H1 (cell line): Measurements from ENCODE around the gene ELP4. TPM values are rescaled to one million over a fixed set of nuclear protein-coding genes. Genes with fewer than 3 reads are reported as not detected.

ENCODE experiments used
- CTCF ChIA-PET: fragments of 300-600 bp; sonication (Branson Sonifier 250); formaldehyde crosslinking; loops from one replicate; lab custom pipeline; 2021; ENCODE audit not compliant: partially characterized antibody; lab: Charles Lee
- POLR2A ChIA-PET: fragments of 300-600 bp; sonication (Branson Sonifier 250); formaldehyde crosslinking; loops from one replicate; lab custom pipeline; 2021; ENCODE audit warnings: inconsistent platforms; ENCODE audit not compliant: partially characterized antibody; lab: Charles Lee
- DNase-seq, 2 experiments: peaks; one replicate each; pipeline versions ENCODE4 v3.0.0 to v3.0.0-alpha.2; 2010 to 2022; ENCODE audit warnings: low spot score in 2 of 2, low read depth in 1 of 2, mixed read lengths in 1 of 2
- FAIRE-seq: peaks from 2 replicates; lab custom pipeline; 2011; peaks lifted over from hg19 to GRCh38; lab: Jason Lieb, UNC
- H2AFZ ChIP-seq: 2 replicates; pipeline ENCODE4 v1.8.1; 2012; ENCODE audit warnings: low read length, inconsistent platforms
- H2AK5ac ChIP-seq: 2 replicates; pipeline ENCODE4 v1.6.1; 2013; ENCODE audit warnings: low read depth, low read length
- H2BK120ac ChIP-seq: replicated peaks from 2 replicates; pipeline ENCODE3; 2013; ENCODE audit warnings: low read depth, low read length, inconsistent platforms
- H2BK12ac ChIP-seq: 2 replicates; pipeline ENCODE4 v1.6.1; 2013; ENCODE audit warnings: low read depth, low read length
- H2BK15ac ChIP-seq: 2 replicates; pipeline ENCODE4 v1.6.1; 2013; ENCODE audit warnings: low read length
- H2BK20ac ChIP-seq: 2 replicates; pipeline ENCODE4 v1.6.1; 2013; ENCODE audit warnings: low read length
- H2BK5ac ChIP-seq: 2 replicates; pipeline ENCODE4 v1.6.1; 2013; ENCODE audit warnings: low read depth, low read length
- H3K14ac ChIP-seq: 2 replicates; pipeline ENCODE4 v1.6.1; 2013; ENCODE audit warnings: inconsistent platforms; ENCODE audit not compliant: insufficient read length
- H3K18ac ChIP-seq: 2 replicates; pipeline ENCODE4 v1.6.1; 2013; ENCODE audit warnings: low read length; ENCODE audit errors: extremely low read depth
- H3K23ac ChIP-seq: 2 replicates; pipeline ENCODE4 v1.6.1; 2013; ENCODE audit warnings: inconsistent platforms; ENCODE audit not compliant: insufficient read length
- H3K23me2 ChIP-seq: 2 replicates; pipeline ENCODE4 v1.6.1; 2013; ENCODE audit warnings: low read depth, low read length
- H3K27ac ChIP-seq: 2 replicates; pipeline ENCODE4 v1.6.1; 2011; ENCODE audit warnings: low read depth, low read length, inconsistent platforms
- H3K27me3 ChIP-seq, 4 experiments: replicated peaks in 1 of 4; 1 replicate in 1 of 4; 2 replicates in 3 of 4; pipeline versions ENCODE4 v1.6.1 to v1.8.1; 2011 to 2013; ENCODE audit warnings: low read length in 3 of 4, mild to moderate bottlenecking in 3 of 4, inconsistent platforms in 2 of 4, mixed read lengths in 2 of 4, moderate library complexity in 1 of 4; ENCODE audit not compliant: control insufficient read depth in 3 of 4, insufficient read depth in 3 of 4; ENCODE audit errors: extremely low read depth in 1 of 4
- H3K36me3 ChIP-seq, 4 experiments: 2 replicates each; pipeline versions ENCODE4 v1.6.1 to v1.8.1; 2011 to 2013; ENCODE audit warnings: mild to moderate bottlenecking in 4 of 4, low read length in 3 of 4, moderate library complexity in 2 of 4, control low read depth in 1 of 4, inconsistent platforms in 1 of 4; ENCODE audit not compliant: insufficient read depth in 4 of 4, control insufficient read depth in 2 of 4
- H3K4ac ChIP-seq: replicated peaks from 2 replicates; pipeline ENCODE3; 2013; ENCODE audit warnings: low read length, low read depth, mixed read lengths, inconsistent platforms; ENCODE audit not compliant: insufficient read length
- H3K4me1 ChIP-seq, 4 experiments: replicated peaks in 1 of 4; 1 replicate in 1 of 4; 2 replicates in 3 of 4; pipeline versions ENCODE4 v1.6.1 to v1.8.1; 2011 to 2013; ENCODE audit warnings: low read length in 3 of 4, inconsistent platforms in 2 of 4, mixed read lengths in 1 of 4; ENCODE audit not compliant: insufficient read depth in 4 of 4, control insufficient read depth in 3 of 4
- H3K4me2 ChIP-seq, 2 experiments: 2 replicates each; pipeline versions ENCODE4 v1.6.1 to v1.8.1; 2011 to 2013; ENCODE audit warnings: low read depth in 2 of 2, low read length in 2 of 2, control low read depth in 1 of 2, inconsistent platforms in 1 of 2, mild to moderate bottlenecking in 1 of 2; ENCODE audit not compliant: insufficient read depth in 1 of 2
- H3K4me3 ChIP-seq, 4 experiments: fragments of 200-600, 300-600 bp in 1 of 4; sonication (generic), shearing (Covaris generic), sonication (Bioruptor Twin) in 1 of 4; 2 replicates each; pipeline versions ENCODE4 v1.5.1 to v1.8.1; 2011 to 2016; ENCODE audit warnings: low read length in 4 of 4, low read depth in 3 of 4, control low read depth in 2 of 4, inconsistent platforms in 2 of 4, mild to moderate bottlenecking in 2 of 4, mixed read lengths in 1 of 4, moderate library complexity in 1 of 4; ENCODE audit not compliant: insufficient read depth in 2 of 4; ENCODE audit errors: extremely low read depth in 1 of 4
- H3K56ac ChIP-seq: replicated peaks from 2 replicates; pipeline ENCODE3; 2013; ENCODE audit warnings: low read depth, mild to moderate bottlenecking, mixed read lengths, low read length, inconsistent platforms; ENCODE audit not compliant: insufficient read length
- H3K79me1 ChIP-seq: 2 replicates; pipeline ENCODE4 v1.6.1; 2013; ENCODE audit warnings: low read depth, low read length, control low read depth
- H3K79me2 ChIP-seq, 2 experiments: 2 replicates each; pipeline versions ENCODE4 v1.6.1 to v1.8.1; 2012 to 2013; ENCODE audit warnings: low read length in 2 of 2, mild to moderate bottlenecking in 2 of 2, inconsistent platforms in 1 of 2; ENCODE audit not compliant: insufficient read depth in 2 of 2, control insufficient read depth in 1 of 2
- H3K9ac ChIP-seq, 4 experiments: replicated peaks in 1 of 4; 1 replicate in 1 of 4; 2 replicates in 3 of 4; pipeline versions ENCODE4 v1.6.1 to v1.8.1; 2011 to 2013; ENCODE audit warnings: low read depth in 3 of 4, low read length in 3 of 4, control low read depth in 2 of 4, mild to moderate bottlenecking in 2 of 4, moderate library complexity in 2 of 4, inconsistent platforms in 1 of 4; ENCODE audit errors: extremely low read depth in 1 of 4
- H3K9me3 ChIP-seq, 2 experiments: 2 replicates each; pipeline versions ENCODE4 v1.6.1 to v1.8.1; 2012 to 2013; ENCODE audit warnings: mild to moderate bottlenecking in 2 of 2, moderate library complexity in 2 of 2, control low read depth in 1 of 2, inconsistent platforms in 1 of 2, low read depth in 1 of 2, low read length in 1 of 2, mixed read lengths in 1 of 2; ENCODE audit not compliant: insufficient read depth in 2 of 2
- H4K20me1 ChIP-seq, 2 experiments: replicated peaks in 1 of 2; 2 replicates each; pipeline versions ENCODE3 to v1.8.1; 2011 to 2013; ENCODE audit warnings: inconsistent platforms in 2 of 2, low read length in 2 of 2, mild to moderate bottlenecking in 1 of 2; ENCODE audit not compliant: insufficient read depth in 2 of 2, control insufficient read depth in 1 of 2
- H4K5ac ChIP-seq: 2 replicates; pipeline ENCODE4 v1.6.1; 2013; ENCODE audit warnings: low read length, low read depth, mixed read lengths, inconsistent platforms; ENCODE audit not compliant: insufficient read length
- H4K8ac ChIP-seq: 2 replicates; pipeline ENCODE4 v1.8.0; 2013; ENCODE audit warnings: mild to moderate bottlenecking, moderate library complexity, low read length, inconsistent platforms; ENCODE audit not compliant: insufficient read depth; ENCODE audit errors: extremely low read depth
- H4K91ac ChIP-seq: replicated peaks from 2 replicates; pipeline ENCODE3; 2013; ENCODE audit warnings: low read length, mixed read lengths, inconsistent platforms; ENCODE audit not compliant: insufficient read length
- ASH2L ChIP-seq: fragments of 200-600, 300-600 bp; sonication (generic); IDR thresholded peaks from one replicate; pipeline ENCODE4 v1.7.1; 2017; ENCODE audit warnings: low read length
- BRCA1 ChIP-seq: IDR thresholded peaks from 2 replicates; pipeline ENCODE4 v1.6.1; 2012; ENCODE audit warnings: low read depth, low read length, improper control_type of control experiment
- CHD2 ChIP-seq: IDR thresholded peaks from 2 replicates; pipeline ENCODE4 v1.6.1; 2012; ENCODE audit warnings: low read length, improper control_type of control experiment
- KDM1A ChIP-seq: fragments of 200-600, 300-600 bp; sonication (generic); IDR thresholded peaks from 2 replicates; pipeline ENCODE4 v1.7.1; 2016; ENCODE audit warnings: mild to moderate bottlenecking, low read length, borderline replicate concordance
- SP2 ChIP-seq: IDR thresholded peaks from 2 replicates; pipeline ENCODE4 v1.6.1; 2012; ENCODE audit warnings: mild to moderate bottlenecking, low read length, inconsistent platforms
- TEAD4 ChIP-seq: IDR thresholded peaks from 2 replicates; pipeline ENCODE4 v1.6.1; 2012; ENCODE audit warnings: low read depth, low read length, inconsistent platforms, mixed read lengths
- YY1 ChIP-seq: IDR thresholded peaks from 2 replicates; pipeline ENCODE4 v1.6.1; 2011; ENCODE audit warnings: low read depth, mild to moderate bottlenecking, low read length
- WGBS, 2 experiments: shearing (Covaris generic) in 1 of 2; methylation state at CpG; one replicate each; pipeline versions ENCODE4 v1.1.6 to v1.1.7; 2013 to 2015; ENCODE audit warnings: low lambda C conversion rate in 2 of 2, mixed read lengths in 2 of 2, inconsistent platforms in 1 of 2, low coverage in 1 of 2, missing lambda C conversion rate in 1 of 2; ENCODE audit not compliant: insufficient replicate concordance in 2 of 2, insufficient coverage in 1 of 2, insufficient read length in 1 of 2; ENCODE audit errors: extremely low coverage in 1 of 2, missing lambda C conversion rate in 1 of 2; 5-methylcytosine and 5-hydroxymethylcytosine counted together
- polyA plus RNA-seq, 7 experiments: library from polyadenylated mRNA; depleted of rRNA in 3 of 7; stranded (reverse) in 5 of 7; unstranded in 2 of 7; fragments of >200 nt in 5 of 7; fragments of 200-250 nt in 2 of 7; gene quantifications; 1 replicate in 5 of 7; 2 replicates in 1 of 7; 4 replicates in 1 of 7; pipeline versions ENCODE4 v1.2.1 to v1.2.3, GENCODE V29; 2011 to 2013; ENCODE audit warnings: missing spikeins in 2 of 7, mixed read lengths in 2 of 7
- total RNA-seq: library from RNA; stranded (reverse); fragmentation: NEBNext Ultra II Directional; extraction: Animal tissue kit (Norgen Biotek cat#: 25700); gene quantifications from 2 replicates; pipeline ENCODE4 v1.2.1, GENCODE V29; 2021
- TF ChIP-seq, protein P1 (sequence below), 3 experiments: IDR thresholded peaks; 1 replicate in 2 of 3; 2 replicates in 1 of 3; pipeline versions ENCODE4 v1.5.1 to v1.6.1; 2011; ENCODE audit warnings: low read length in 3 of 3, mild to moderate bottlenecking in 3 of 3, inconsistent platforms in 2 of 3, low read depth in 1 of 3, moderate library complexity in 1 of 3; ENCODE audit not compliant: insufficient read depth in 1 of 3; ENCODE audit errors: control extremely low read depth in 1 of 3

Gene ELP4
- total and polyA plus RNA-seq, 2 of the 8 experiments (the other 6 are each of a cell fraction or from before 2014, with no cell fraction given): 14.0 to 18.6 TPM

DNA sequence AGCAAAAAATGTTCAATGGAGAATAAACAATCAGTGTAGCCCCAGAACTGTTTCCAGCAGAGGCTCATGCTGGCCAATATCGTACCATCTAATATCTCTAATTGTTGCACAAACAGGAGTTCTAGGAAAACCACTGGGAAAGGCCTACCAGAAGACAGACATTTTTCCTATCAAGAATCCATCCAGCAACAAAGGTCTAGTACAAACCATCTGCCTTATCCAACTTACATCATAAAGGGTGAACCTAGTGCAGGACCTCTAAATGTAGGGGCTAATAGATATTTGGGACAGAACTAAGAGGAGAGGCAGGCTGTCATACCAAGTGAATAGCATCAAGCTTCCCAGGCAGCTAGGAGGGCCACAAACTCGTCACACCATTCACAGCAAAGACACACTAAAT is 282.9 kb downstream of the ELP4 start:
- no peak for FAIRE-seq
- no peak overlapping the region for H2AK5ac ChIP-seq
- TF ChIP-seq KDM1A (no peak), BRCA1 (no peak), SP2 (no peak), ASH2L (no peak), TEAD4 (no peak), YY1 (no peak), CHD2 (no peak)
- TF ChIP-seq, protein P1, sequence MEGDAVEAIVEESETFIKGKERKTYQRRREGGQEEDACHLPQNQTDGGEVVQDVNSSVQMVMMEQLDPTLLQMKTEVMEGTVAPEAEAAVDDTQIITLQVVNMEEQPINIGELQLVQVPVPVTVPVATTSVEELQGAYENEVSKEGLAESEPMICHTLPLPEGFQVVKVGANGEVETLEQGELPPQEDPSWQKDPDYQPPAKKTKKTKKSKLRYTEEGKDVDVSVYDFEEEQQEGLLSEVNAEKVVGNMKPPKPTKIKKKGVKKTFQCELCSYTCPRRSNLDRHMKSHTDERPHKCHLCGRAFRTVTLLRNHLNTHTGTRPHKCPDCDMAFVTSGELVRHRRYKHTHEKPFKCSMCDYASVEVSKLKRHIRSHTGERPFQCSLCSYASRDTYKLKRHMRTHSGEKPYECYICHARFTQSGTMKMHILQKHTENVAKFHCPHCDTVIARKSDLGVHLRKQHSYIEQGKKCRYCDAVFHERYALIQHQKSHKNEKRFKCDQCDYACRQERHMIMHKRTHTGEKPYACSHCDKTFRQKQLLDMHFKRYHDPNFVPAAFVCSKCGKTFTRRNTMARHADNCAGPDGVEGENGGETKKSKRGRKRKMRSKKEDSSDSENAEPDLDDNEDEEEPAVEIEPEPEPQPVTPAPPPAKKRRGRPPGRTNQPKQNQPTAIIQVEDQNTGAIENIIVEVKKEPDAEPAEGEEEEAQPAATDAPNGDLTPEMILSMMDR (IDR thresholded peaks at IDR 0.05; ENCODE audit: control extremely low read depth in 1 of 3, insufficient read depth in 1 of 3, low read depth in 1 of 3, low read length in 3 of 3): no peak
- TF ChIP-seq, all 59 proteins: peak for 0
- Histone ChIP-seq H2BK15ac (no peak overlapping the region), H2BK12ac (no peak overlapping the region), H2BK20ac (no peak overlapping the region), H3K27me3 (peaks cover 18 to 25% (median 21%) of the 10 kb centered on the region in 4 experiments), H3K23me2 (no peaks in the 10 kb centered on the region), H3K14ac (no peak overlapping the region), H3K9ac (no peak overlapping the region), H3K9me3 (no peaks in the 10 kb centered on the region), H3K79me2 (no peaks in the 10 kb centered on the region), H3K18ac (no peak overlapping the region), H3K4me3 (no peak overlapping the region), H2BK120ac (no peak overlapping the region), H4K20me1 (no peaks in the 10 kb centered on the region), H2AFZ (no peak overlapping the region), H3K4me2 (no peak overlapping the region), H3K4ac (no peak overlapping the region), H4K91ac (no peak overlapping the region), H3K56ac (no peak overlapping the region), H3K4me1 (peaks cover 2 to 7% (median 6%) of the 10 kb centered on the region in 4 experiments), H3K79me1 (no peaks in the 10 kb centered on the region), H4K8ac (no peak overlapping the region), H3K36me3 (no peaks in the 10 kb centered on the region), H4K5ac (no peak overlapping the region), H3K27ac (no peak overlapping the region), H2BK5ac (no peak overlapping the region), H3K23ac (no peak overlapping the region)
- DNase-seq: no peak
- WGBS, 2 experiments: 94% methylated on average over 2 of the region's 2 CpGs; no CpG with 5 or more reads in 1 of the 2 experiments
- ChIA-PET POLR2A (no interaction called here), CTCF (no interaction called here)
